ENCODE measurements around the gene CNIH2. TPM values are rescaled to one million over a fixed set of nuclear protein-coding genes. Genes with fewer than 3 reads are reported as not detected.

CNIH2 gene
- total RNA-seq, 2 donors from 2014 or later = 3.6 TPM; not detected in 1

DNA sequence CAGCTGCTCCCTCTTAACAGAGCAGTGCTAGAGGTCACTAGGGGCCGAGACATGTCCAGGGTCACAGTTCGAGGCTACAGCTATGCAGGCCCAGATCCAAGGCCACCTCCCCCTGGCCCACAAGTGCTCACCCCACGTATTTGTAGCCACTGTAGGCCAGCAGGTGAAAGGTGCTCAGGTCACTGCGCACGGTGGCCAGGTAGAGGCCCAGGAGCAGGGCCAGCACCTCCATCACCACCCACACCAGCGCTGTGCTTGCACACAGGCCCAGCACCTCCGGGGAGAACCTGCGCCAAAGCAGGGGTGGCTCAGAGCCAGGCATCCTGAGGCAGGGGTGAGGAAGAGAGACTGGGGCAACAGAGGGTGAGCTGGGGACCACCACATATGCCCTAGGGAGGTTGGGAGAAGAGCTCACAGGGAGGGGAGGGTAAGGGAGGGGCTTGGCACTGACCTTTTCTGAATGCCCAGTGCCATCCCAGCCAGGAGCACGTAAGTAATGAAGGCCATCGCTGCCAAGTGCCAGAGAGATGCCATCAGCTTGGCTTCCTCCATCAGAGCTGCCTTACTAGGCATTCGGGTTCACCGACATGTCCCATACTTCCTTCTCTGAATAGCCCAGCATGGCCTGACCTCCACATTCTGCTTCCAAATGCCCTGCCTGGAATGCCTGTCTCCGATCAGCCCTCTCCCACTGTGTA lies 7.4 kb downstream of the CNIH2 start:
- WGBS = 88% methylated on average over 13 of the region's 13 CpGs
- Histone ChIP-seq H3K27ac (no peak overlapping the region), H3K4me1 (replicated peaks) (peaks cover 10% of the 10 kb centered on the region), H3K36me3 (no peaks in the 10 kb centered on the region), H3K4me3 (no peak overlapping the region), H3K9me3 (no peaks in the 10 kb centered on the region), H3K27me3 (replicated peaks; ENCODE audit: insufficient read depth) (no peaks in the 10 kb centered on the region)
- TF ChIP-seq POLR2A (IDR thresholded peaks at IDR 0.05) = no peak
- TF ChIP-seq POLR2AphosphoS5 (IDR thresholded peaks at IDR 0.05) = no peak
- TF ChIP-seq, protein P1, sequence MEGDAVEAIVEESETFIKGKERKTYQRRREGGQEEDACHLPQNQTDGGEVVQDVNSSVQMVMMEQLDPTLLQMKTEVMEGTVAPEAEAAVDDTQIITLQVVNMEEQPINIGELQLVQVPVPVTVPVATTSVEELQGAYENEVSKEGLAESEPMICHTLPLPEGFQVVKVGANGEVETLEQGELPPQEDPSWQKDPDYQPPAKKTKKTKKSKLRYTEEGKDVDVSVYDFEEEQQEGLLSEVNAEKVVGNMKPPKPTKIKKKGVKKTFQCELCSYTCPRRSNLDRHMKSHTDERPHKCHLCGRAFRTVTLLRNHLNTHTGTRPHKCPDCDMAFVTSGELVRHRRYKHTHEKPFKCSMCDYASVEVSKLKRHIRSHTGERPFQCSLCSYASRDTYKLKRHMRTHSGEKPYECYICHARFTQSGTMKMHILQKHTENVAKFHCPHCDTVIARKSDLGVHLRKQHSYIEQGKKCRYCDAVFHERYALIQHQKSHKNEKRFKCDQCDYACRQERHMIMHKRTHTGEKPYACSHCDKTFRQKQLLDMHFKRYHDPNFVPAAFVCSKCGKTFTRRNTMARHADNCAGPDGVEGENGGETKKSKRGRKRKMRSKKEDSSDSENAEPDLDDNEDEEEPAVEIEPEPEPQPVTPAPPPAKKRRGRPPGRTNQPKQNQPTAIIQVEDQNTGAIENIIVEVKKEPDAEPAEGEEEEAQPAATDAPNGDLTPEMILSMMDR (IDR thresholded peaks at IDR 0.05) = no peak
- intact Hi-C loops (cut with DNase I) = no loop called here
- DNase-seq (ENCODE audit: low spot score) = no peak

DNA sequence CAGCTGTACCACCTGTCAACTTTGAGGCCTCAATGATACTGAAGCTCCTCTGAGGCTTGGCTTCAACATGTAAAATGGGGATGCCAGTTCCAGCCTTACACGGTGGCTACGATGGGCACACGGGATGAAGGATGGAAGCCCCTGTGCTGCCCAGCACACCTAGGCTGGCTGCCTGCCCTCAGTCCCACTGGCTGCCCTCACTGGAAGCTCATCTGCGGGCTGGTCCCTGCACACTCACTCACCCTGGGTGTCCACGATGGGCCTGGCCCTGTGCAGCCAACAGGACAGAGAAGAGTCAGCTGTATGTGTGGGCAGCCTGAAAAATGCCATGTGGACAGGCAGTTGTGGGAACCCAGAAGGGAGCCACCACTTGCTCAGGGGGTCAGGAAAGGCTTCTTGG lies 8.7 kb downstream of the CNIH2 start:
- Histone ChIP-seq H3K9me3 (no peaks in the 10 kb centered on the region), H3K4me3 (no peak overlapping the region), H3K36me3 (no peaks in the 10 kb centered on the region), H3K27ac (no peak overlapping the region), H3K4me1 (replicated peaks) (peaks cover 10% of the 10 kb centered on the region), H3K27me3 (replicated peaks; ENCODE audit: insufficient read depth) (no peaks in the 10 kb centered on the region)
- intact Hi-C loops (cut with DNase I) = no loop called here
- TF ChIP-seq POLR2A (IDR thresholded peaks at IDR 0.05) (no peak), POLR2AphosphoS5 (IDR thresholded peaks at IDR 0.05) (no peak)
- TF ChIP-seq, protein P1 (IDR thresholded peaks at IDR 0.05) = no peak
- DNase-seq (ENCODE audit: low spot score) = no peak
- WGBS = 76% methylated on average over 5 of the region's 5 CpGs

DNA sequence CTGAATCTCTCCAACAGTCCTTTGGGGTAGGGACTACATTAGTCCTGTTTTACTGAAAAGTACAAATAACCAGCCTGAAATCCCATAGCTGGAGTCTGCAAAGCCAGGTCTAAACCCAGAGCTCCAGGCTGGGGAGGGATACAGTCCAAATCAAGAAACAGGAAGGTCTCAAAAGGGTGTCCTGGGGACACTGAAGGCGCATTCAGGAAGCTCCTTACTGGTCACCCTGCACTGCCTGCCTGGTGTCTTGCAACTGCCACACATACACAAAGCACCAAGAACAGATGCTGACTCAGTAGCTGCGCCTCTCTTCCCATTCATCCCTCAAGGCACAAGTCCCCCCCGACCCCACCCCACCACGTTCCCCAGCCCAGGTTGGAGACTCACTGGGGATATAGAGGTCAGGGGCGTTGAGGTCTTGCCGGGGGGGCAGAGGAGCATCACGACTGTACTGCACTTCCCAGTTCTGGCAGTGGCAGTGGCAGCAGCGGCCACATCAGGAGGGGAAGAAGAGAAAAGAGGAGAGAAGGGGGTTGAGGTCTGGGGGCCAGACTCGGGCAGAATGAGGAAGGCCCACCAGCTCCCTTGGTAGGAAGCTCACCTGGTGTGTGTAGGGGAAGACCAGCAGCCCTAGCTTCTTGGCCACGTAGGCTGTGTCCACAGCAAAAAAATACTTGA lies 9.4 kb downstream of the CNIH2 start:
- intact Hi-C loops (cut with DNase I) = no loop called here
- TF ChIP-seq POLR2A (IDR thresholded peaks at IDR 0.05) (no peak), POLR2AphosphoS5 (IDR thresholded peaks at IDR 0.05) (no peak)
- TF ChIP-seq, protein P1 (IDR thresholded peaks at IDR 0.05) = no peak
- DNase-seq (ENCODE audit: low spot score) = no peak
- Histone ChIP-seq H3K27me3 (replicated peaks; ENCODE audit: insufficient read depth) (no peaks in the 10 kb centered on the region), H3K27ac (no peak overlapping the region), H3K4me1 (replicated peaks) (peaks cover 15% of the 10 kb centered on the region), H3K4me3 (peak overlapping the region in 1 of 2 donors; percentile 86), H3K9me3 (no peaks in the 10 kb centered on the region), H3K36me3 (no peaks in the 10 kb centered on the region)
- WGBS = 71% methylated on average over 10 of the region's 10 CpGs

DNA sequence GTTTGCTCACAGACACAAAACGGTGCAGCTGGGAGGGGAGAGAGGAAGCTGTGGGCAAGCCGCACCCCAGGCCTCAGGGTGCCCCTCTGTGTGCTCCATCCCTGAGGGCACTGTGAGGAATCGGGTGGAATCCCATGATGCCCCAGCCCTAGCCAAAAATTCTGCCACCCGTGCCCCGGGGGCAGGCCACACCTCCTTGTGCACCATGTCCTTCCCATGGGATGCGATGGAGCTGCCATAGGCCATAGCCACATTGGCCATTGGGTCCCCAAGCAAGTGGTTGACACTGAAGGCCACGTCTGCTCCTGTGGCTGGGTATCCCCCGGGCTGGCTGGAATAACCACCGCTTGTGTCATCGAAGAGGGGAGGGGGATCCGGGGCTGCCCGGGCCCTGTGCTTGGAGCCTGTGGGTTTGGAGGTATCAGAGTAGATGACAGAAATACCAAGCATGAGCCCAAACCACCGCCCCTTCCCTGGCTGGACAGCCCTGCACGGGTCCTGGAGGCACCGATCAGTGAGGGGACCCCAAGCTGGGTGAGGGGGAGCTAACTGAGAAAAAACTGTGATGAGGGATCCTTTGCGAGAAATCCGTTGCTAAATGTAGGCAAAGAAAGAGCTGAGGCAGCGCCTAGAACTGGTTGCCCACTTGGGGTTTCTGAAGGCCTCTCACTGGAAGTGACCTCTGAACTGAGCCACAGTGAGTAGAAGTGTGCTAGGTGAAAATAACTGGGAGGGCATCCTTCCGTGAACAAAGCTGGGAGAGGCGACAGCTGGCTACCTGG lies 10.1 kb downstream of the CNIH2 start:
- TF ChIP-seq POLR2AphosphoS5 (IDR thresholded peaks at IDR 0.05) = no peak
- TF ChIP-seq POLR2A (IDR thresholded peaks at IDR 0.05) = no peak
- H3K27me3 ChIP-seq (replicated peaks; ENCODE audit: insufficient read depth) = no peaks in the 10 kb centered on the region
- H3K4me3 ChIP-seq = peak overlapping the region; percentile 67 to 86
- H3K36me3 ChIP-seq = no peaks in the 10 kb centered on the region
- no peak for DNase-seq (ENCODE audit: low spot score)
- intact Hi-C loops (cut with DNase I) = no loop called here
- peak overlapping the region; percentile 86 to 90 for H3K27ac ChIP-seq
- peaks cover 16% of the 10 kb centered on the region for H3K4me1 ChIP-seq (replicated peaks)
- no peaks in the 10 kb centered on the region for H3K9me3 ChIP-seq
- 32% methylated on average over 20 of the region's 20 CpGs for WGBS

All from prostate gland (tissue), 2 donors.